ENCODE data around the gene ERC2. TPM values are rescaled to one million over a fixed set of nuclear protein-coding genes. Genes with fewer than 3 reads are reported as not detected.

The ERC2 gene
- total and polyA plus RNA-seq, 2 of the 8 experiments (the other 6 are each of a cell fraction or from before 2014, with no cell fraction given): 16.4 to 22.8 TPM

- H2AK5ac ChIP-seq (ENCODE audit: low read depth, low read length): no peak overlapping the region
- peaks cover 0 to 3% of the 10 kb centered on the region in 2 experiments; a peak in 1 of 4 replicates for H3K9me3 ChIP-seq (ENCODE audit: insufficient read depth in 2 of 2, low read depth in 1 of 2, low read length in 1 of 2)
- no peak overlapping the region for H4K91ac ChIP-seq (replicated peaks; ENCODE audit: insufficient read length, low read length)
- H3K36me3 ChIP-seq (ENCODE audit: control insufficient read depth in 2 of 4, insufficient read depth in 4 of 4, low read length in 3 of 4): no peaks in the 10 kb centered on the region
- no peak overlapping the region for H3K23ac ChIP-seq (ENCODE audit: insufficient read length)
- FAIRE-seq: no peak
- H2BK120ac ChIP-seq (replicated peaks; ENCODE audit: low read depth, low read length): no peak overlapping the region
- no peak overlapping the region for H2BK12ac ChIP-seq (ENCODE audit: low read depth, low read length)
- no peak overlapping the region for H3K18ac ChIP-seq (ENCODE audit: extremely low read depth, low read length)
- H3K79me2 ChIP-seq (ENCODE audit: control insufficient read depth in 1 of 2, insufficient read depth in 2 of 2, low read length in 2 of 2): no peaks in the 10 kb centered on the region
- H3K4ac ChIP-seq (replicated peaks; ENCODE audit: insufficient read length, low read depth, low read length): no peak overlapping the region
- no peaks in the 10 kb centered on the region for H3K27me3 ChIP-seq (replicated peaks in 1 of 4; ENCODE audit: control insufficient read depth in 3 of 4, extremely low read depth in 1 of 4, insufficient read depth in 3 of 4, low read length in 3 of 4)
- H2AFZ ChIP-seq (ENCODE audit: low read length): no peak overlapping the region
- H2BK5ac ChIP-seq (ENCODE audit: low read depth, low read length): no peak overlapping the region
- H4K20me1 ChIP-seq (replicated peaks in 1 of 2; ENCODE audit: control insufficient read depth in 1 of 2, insufficient read depth in 2 of 2, low read length in 2 of 2): no peaks in the 10 kb centered on the region
- H3K4me3 ChIP-seq (ENCODE audit: extremely low read depth in 1 of 4, insufficient read depth in 2 of 4, low read depth in 3 of 4, low read length in 4 of 4): no peak overlapping the region
- no peak overlapping the region for H4K8ac ChIP-seq (ENCODE audit: extremely low read depth, insufficient read depth, low read length)
- no peak overlapping the region for H3K27ac ChIP-seq (ENCODE audit: low read depth, low read length)
- WGBS, 2 experiments (ENCODE audit: extremely low coverage in 1 of 2, insufficient coverage in 1 of 2, insufficient read length in 1 of 2, insufficient replicate concordance in 2 of 2, low coverage in 1 of 2, low lambda C conversion rate in 2 of 2, missing lambda C conversion rate in 1 of 2): 83 to 88% methylated on average over 1 to 6 of the region's 6 CpGs
- H3K14ac ChIP-seq (ENCODE audit: insufficient read length): no peak overlapping the region
- H3K9ac ChIP-seq (replicated peaks in 1 of 4; ENCODE audit: extremely low read depth in 1 of 4, low read depth in 3 of 4, low read length in 3 of 4): no peak overlapping the region
- no peaks in the 10 kb centered on the region for H3K79me1 ChIP-seq (ENCODE audit: low read depth, low read length)
- ChIA-PET POLR2A (ENCODE audit: partially characterized antibody) (no interaction called here), CTCF (ENCODE audit: partially characterized antibody) (interaction anchor here (1.0 kb wide), 1 partner anchor 32 kb away, joined by 3 read pairs; no protein-coding TSS in a partner anchor)
- no peaks in the 10 kb centered on the region for H3K23me2 ChIP-seq (ENCODE audit: low read depth, low read length)
- DNase-seq (ENCODE audit: low read depth in 1 of 2, low spot score in 2 of 2): no peak
- no peak overlapping the region for H4K5ac ChIP-seq (ENCODE audit: insufficient read length, low read depth, low read length)
- no peak overlapping the region for H3K4me2 ChIP-seq (ENCODE audit: insufficient read depth in 1 of 2, low read depth in 2 of 2, low read length in 2 of 2)
- no peak overlapping the region for H2BK15ac ChIP-seq (ENCODE audit: low read length)
- no peak overlapping the region for H2BK20ac ChIP-seq (ENCODE audit: low read length)
- no peak overlapping the region for H3K56ac ChIP-seq (replicated peaks; ENCODE audit: insufficient read length, low read depth, low read length)
- peaks cover 0 to 4% (median 0%) of the 10 kb centered on the region in 4 experiments; a peak in 1 of 7 replicates for H3K4me1 ChIP-seq (replicated peaks in 1 of 4; ENCODE audit: control insufficient read depth in 3 of 4, insufficient read depth in 4 of 4, low read length in 3 of 4)
- TF ChIP-seq CBX8 (IDR thresholded peaks at IDR 0.05; ENCODE audit: borderline replicate concordance, low read depth, low read length) (no peak), RXRA (IDR thresholded peaks at IDR 0.05; ENCODE audit: insufficient read depth, low read depth, low read length) (no peak), CTBP2 (IDR thresholded peaks at IDR 0.05; ENCODE audit: borderline replicate concordance, insufficient read depth, insufficient read length, low read length) (no peak), SP1 (IDR thresholded peaks at IDR 0.05; ENCODE audit: low read depth, low read length) (no peak), EP300 (IDR thresholded peaks at IDR 0.05; ENCODE audit: borderline replicate concordance in 1 of 2, low read depth in 2 of 2, low read length in 2 of 2) (no peak), ZNF274 (IDR thresholded peaks at IDR 0.05; ENCODE audit: borderline replicate concordance, extremely low read depth, low read length) (no peak), GTF2F1 (IDR thresholded peaks at IDR 0.05; ENCODE audit: borderline replicate concordance, low read depth, low read length) (no peak), KDM4A (IDR thresholded peaks at IDR 0.05; ENCODE audit: low read depth, low read length, severe bottlenecking) (no peak), NRF1 (IDR thresholded peaks at IDR 0.05; ENCODE audit: low read depth, low read length) (no peak), CBX5 (IDR thresholded peaks at IDR 0.05; ENCODE audit: low read depth, low read length) (no peak), USF2 (IDR thresholded peaks at IDR 0.05; ENCODE audit: low read length) (no peak)
These were observed 641.4 kb downstream of the ERC2 start for GRCh38 chr3:55826731-55827496.

Measured in H1 (cell line).